DMS114 treated with DMSO at 0.1 percent for 48 hours (cell line): ENCODE data around the gene TTLL11.
"Not testable (repeated sequence)": the region's sequence is repeated elsewhere in the genome, so short reads cannot be mapped to it uniquely, and the experiment has no call there.

Source experiments
- DNase-seq: peaks from one replicate; lab custom pipeline; 2025; ENCODE audit not compliant: unreplicated experiment; lab: John Stamatoyannopoulos, UW

TTLL11 gene

GRCh38 chr9:122125509-122126330 is 32.6 kb upstream of the TTLL11 start:
- DNase-seq = no peak

- DNase-seq = peak; percentile 41
Observed at GRCh38 chr9:122125158-122125508, 32.0 kb upstream of the TTLL11 start.

- no peak for DNase-seq
Observed at GRCh38 chr9:122124528-122124927, 31.4 kb upstream of the TTLL11 start.

GRCh38 chr9:122124048-122124447 is 30.9 kb upstream of the TTLL11 start:
- no peak for DNase-seq

- DNase-seq = peak; percentile 7
Observed at GRCh38 chr9:122122903-122123632, 30.0 kb upstream of the TTLL11 start.

- no peak for DNase-seq
Observed at GRCh38 chr9:122122468-122122867, 29.4 kb upstream of the TTLL11 start.

- DNase-seq = no peak
Observed at GRCh38 chr9:122121931-122122330, 28.8 kb upstream of the TTLL11 start.

- no peak for DNase-seq
Observed at GRCh38 chr9:122121391-122121790, 28.3 kb upstream of the TTLL11 start.

GRCh38 chr9:122120316-122121071 is 27.4 kb upstream of the TTLL11 start:
- DNase-seq = no peak

- no peak for DNase-seq
Observed at GRCh38 chr9:122119721-122120120, 26.6 kb upstream of the TTLL11 start.

GRCh38 chr9:122119166-122119521 is 26.0 kb upstream of the TTLL11 start:
- DNase-seq = no peak

GRCh38 chr9:122118343-122119165 is 25.4 kb upstream of the TTLL11 start:
- no peak for DNase-seq

- not testable (repeated sequence) for DNase-seq
Observed at GRCh38 chr9:122117241-122117640, 24.1 kb upstream of the TTLL11 start.

GRCh38 chr9:122116448-122117173 is 23.5 kb upstream of the TTLL11 start:
- no peak for DNase-seq

GRCh38 chr9:122116040-122116439 is 22.9 kb upstream of the TTLL11 start:
- DNase-seq = no peak

- DNase-seq = no peak
Observed at GRCh38 chr9:122115176-122116035, 22.3 kb upstream of the TTLL11 start.

GRCh38 chr9:122113574-122113973 is 20.5 kb upstream of the TTLL11 start:
- no peak for DNase-seq

GRCh38 chr9:122112238-122112637 is 19.1 kb upstream of the TTLL11 start:
- DNase-seq = no peak

GRCh38 chr9:122111413-122112085 is 18.4 kb upstream of the TTLL11 start:
- DNase-seq = no peak
